Left renal cortex interstitium (tissue), 4 donors: ENCODE measurements around the gene GDPD3. TPM values are rescaled to one million over a fixed set of nuclear protein-coding genes. Genes with fewer than 3 reads are reported as not detected.
A peak's percentile ranks its signal among the peaks of the same experiment; 100 is the strongest.

Experiments
- DNase-seq, 4 donors: peaks; one replicate each; pipeline ENCODE4 v3.0.0-alpha.2; 2013; ENCODE audit warnings: low read depth in 4 of 4, low spot score in 2 of 4, missing footprints in 1 of 4
- polyA plus RNA-seq, 4 donors: library from polyadenylated mRNA; unstranded; fragments of 120-200 nt; gene quantifications; one replicate each; pipeline ENCODE4 v1.2.1, GENCODE V29; 2013; ENCODE audit not compliant: insufficient read length in 4 of 4

Gene GDPD3
- polyA plus RNA-seq, 4 donors, result 9.8 to 17.5 (median 12.8) TPM

DNA sequence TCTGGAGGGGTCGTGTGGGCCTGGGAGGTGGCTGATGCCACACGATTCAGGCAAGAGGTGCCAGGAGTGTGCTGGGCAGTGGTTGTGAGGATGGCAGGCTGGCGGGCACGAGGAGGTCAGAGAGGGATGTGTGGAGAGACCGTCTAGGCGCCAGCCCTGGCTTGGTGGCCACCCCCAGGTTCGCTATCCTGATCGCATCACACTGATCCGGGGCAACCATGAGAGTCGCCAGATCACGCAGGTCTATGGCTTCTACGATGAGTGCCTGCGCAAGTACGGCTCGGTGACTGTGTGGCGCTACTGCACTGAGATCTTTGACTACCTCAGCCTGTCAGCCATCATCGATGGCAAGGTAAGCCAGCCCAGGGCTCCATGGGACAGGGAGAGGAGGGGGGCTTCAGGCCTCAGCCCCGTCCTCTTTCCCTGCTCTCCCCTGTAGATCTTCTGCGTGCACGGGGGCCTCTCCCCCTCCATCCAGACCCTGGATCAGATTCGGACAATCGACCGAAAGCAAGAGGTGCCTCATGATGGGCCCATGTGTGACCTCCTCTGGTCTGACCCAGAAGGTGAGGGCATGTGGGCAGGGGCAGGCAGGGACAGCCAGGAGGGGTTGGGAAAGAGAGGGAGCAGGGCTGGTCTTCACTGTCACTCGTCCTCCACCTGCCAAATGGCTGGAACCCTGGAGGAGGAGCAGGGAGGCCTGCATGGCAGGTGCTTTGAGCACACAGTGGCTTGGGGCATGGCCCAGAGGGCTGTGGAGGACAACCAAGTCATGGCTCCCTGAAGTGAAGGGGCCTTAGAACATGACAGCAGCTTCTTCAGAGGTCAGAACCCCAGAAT, 29.9 kb downstream of the GDPD3 start:
- no peak for DNase-seq

DNA sequence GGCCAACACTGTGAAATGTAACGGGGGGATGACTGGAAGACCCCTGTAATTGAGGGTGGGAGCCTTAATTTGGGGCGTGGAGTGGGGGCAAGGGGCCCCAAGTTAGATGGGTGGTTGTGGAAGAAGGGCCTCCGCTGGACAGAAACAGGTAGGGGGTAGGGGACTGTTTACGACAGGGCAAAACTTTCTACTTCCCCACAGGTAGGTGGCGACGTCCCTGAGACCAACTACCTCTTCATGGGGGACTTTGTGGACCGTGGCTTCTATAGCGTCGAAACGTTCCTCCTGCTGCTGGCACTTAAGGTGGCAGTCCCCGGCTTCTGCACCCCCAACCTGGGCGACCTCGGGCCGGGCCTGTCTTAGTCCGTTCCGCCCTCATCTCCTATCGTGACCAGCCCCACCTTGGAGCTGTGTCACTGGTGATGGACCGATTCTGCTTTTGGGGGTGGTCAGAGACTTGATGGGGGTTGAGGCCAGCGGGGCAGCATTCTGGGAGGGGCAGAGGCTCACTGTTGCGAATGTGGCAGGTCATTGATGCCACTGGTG, 30.7 kb downstream of the GDPD3 start:
- no peak for DNase-seq

DNA sequence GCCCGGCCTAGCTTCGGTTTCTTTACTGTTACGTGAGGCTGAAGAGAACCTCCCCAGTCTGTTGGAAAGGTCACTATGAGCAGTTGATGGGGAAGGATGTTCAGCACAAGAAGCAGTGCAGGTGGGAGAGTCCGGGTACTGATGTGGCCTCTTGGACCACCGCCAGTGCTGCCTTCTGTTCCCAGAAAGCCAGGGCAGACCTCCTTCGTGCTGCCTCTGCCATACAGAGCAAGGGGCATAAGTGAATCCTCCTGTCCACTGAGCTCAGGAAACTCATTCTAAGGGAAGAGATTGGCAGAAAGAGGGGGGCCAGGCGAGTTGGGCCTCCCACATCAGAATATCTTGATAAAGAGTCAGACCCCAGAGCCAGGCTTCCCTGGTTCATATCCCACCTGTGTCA, 33.9 kb downstream of the GDPD3 start:
- DNase-seq, result no peak

DNA sequence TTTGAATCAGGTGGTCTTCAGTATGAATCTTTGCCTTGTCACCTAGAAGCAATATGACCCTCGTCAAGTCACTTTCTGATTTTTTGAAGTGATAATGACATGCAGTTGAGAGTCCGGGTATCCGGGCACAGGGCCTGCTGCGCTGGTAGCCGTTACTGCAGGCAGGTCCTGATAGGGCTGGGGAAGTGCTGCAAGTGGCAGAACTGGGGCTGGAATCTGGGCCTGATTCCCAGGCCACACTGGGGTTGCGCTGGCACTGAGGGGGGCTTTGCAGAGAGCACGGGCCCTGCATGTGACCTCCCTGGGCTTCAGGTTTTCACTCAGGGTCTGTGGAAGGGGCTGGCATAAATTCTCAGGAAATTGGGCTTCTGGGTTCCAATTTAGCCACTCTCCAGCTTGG, 34.6 kb downstream of the GDPD3 start:
- DNase-seq, result no peak

DNA sequence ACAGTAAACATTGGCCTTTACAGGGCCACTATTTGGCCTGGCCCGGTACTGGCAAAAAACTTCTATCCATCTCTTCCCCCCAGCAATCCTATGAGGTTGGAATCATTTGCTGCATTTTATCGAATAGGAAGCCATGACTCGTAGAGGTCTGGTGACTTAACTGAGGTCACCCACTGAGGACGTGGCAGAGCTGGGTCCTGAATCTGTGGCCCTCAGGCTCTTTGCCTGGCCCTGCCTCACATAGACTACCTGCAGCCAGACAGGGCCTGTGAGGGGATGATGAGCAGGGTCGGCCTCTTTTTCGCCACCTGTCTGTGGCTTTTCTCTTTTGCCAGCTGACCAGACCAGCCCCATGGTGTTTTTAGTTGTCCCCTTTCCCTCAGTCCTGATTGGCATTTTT, 35.7 kb downstream of the GDPD3 start:
- DNase-seq, result no peak

DNA sequence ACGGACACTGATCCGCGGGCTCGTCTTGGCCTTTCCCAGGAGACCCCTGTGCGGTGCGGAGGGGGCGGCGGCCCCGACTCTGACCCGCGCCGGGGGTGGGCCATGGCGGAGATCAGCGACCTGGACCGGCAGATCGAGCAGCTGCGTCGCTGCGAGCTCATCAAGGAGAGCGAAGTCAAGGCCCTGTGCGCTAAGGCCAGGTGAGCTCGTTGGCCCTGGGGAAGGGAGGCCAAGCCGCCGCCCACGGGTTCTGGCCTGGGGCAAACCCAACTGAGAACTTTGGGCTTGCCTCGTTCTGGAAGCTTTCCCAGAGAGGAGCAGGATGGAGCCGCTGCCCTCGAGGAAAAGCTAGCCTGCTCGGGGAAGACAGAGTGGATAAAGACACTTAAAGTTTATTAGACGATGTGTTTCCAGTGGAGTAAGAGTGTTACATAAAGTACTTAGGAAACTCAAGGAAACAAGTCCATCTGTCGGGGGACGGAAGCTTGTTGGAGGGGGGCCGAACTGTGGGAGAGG, 37.0 kb downstream of the GDPD3 start:
- DNase-seq, result no peak

DNA sequence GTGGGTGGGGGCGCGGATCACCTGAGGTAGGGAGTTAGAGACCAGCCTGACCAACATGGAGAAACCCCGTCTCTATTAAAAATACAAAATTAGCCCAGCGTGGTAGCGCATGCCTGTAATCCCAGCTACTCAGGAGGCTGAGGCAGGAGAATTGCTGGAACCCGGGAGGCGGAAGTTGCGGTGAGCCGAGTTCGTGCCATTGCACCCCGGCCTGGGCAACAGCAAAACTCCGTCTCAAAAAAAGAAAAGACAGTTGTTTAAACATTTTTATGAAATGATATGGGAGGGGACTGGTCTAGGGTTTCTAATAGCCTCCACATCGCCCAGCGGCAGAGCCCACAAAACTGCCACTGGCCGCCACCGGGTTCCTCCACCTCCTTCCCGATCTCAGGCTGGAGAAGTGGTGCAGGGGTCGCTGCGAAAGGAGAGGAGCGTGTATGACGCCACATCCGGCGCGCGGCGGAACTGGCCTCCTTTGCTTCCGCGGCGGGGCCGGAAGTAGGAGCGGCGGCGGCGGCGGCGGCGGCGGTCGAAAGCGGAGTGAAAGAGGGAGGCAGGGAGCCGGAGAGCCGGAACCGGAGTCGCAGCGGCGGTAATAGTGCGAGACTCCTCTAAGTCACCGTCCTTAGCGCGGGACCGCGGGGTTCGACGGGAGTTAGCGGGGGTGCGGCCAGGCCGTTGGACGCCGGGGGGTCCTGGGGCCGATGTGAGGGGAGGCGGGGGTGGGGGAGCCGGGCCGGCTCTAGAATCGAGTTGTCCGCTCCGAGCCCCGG, 37.6 kb downstream of the GDPD3 start, which contains the start of gene PPP4C:
PPP4C (plus strand) TSS at position 492 of the 773 bp plus-strand sequence. CDS start 384 bp downstream, outside the sequence.
- DNase-seq, result peak in 1 of 4 donors; percentile 79

DNA sequence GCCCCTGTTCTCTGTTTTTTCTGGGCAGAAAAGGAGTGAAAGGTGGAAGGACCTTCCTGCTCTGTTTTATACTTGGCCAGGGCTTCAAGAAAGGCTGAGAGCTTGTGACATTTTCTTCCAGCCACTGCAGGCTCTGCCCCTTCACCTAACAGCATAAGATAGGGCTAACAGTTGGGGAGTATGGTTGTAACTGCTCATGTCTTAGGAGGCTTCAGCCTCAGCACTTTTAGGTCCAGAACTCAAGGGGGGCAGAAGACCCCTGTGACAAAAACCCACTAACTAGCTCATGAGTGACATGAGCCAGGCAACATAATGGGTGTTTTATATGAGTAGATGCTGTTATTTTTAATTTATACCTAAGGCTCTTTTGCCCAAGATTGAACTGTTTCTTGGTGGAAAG, 42.8 kb downstream of the GDPD3 start:
- DNase-seq, result no peak

DNA sequence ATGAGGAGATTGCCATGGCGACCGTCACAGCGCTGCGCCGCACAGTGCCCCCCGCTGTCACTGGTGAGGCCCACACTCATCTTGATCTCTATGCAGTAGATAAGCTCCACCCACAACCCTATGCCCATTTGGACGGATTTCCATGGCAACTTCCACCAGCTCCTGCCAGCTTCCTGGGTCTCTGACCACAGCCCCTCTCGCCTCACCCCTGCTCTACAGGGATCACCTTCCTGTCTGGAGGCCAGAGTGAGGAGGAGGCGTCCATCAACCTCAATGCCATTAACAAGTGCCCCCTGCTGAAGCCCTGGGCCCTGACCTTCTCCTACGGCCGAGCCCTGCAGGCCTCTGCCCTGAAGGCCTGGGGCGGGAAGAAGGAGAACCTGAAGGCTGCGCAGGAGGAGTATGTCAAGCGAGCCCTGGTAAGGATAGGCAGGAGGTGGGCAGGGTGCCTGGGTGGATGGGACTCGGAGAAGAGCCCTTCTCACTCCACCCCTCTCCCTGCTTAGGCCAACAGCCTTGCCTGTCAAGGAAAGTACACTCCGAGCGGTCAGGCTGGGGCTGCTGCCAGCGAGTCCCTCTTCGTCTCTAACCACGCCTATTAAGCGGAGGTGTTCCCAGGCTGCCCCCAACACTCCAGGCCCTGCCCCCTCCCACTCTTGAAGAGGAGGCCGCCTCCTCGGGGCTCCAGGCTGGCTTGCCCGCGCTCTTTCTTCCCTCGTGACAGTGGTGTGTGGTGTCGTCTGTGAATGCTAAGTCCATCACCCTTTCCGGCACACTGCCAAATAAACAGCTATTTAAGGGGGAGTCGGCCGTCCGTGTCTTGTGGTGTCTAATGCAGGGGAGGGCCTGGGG, 43.5 kb downstream of the GDPD3 start:
- no peak for DNase-seq

DNA sequence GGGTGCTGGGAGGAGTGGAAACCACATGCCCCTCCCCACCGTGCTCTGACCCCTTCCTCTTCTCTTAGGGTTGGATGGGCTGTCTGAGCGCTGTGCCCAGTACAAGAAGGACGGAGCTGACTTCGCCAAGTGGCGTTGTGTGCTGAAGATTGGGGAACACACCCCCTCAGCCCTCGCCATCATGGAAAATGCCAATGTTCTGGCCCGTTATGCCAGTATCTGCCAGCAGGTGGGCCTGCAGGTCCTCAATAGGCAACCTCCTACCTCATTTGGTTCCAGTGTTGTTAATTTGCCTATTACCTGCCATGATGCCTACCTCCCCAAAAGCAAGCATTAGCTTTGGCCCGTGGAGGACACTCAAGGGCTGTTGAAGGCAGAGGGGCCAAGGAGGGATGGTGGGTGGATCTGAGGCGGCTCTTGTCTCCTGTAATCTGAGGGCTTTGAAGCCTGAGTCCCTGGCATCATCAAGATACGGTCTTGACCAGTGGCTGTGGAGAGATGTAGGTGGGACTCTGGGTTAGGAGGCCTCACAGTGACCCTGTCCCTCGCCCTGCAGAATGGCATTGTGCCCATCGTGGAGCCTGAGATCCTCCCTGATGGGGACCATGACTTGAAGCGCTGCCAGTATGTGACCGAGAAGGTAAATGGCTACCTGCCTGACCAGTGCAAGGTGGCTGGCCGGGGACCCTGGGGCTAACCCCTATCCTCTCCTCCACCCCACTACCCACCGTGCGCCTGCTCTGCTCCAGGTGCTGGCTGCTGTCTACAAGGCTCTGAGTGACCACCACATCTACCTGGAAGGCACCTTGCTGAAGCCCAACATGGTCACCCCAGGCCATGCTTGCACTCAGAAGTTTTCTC, 44.4 kb downstream of the GDPD3 start:
- no peak for DNase-seq

DNA sequence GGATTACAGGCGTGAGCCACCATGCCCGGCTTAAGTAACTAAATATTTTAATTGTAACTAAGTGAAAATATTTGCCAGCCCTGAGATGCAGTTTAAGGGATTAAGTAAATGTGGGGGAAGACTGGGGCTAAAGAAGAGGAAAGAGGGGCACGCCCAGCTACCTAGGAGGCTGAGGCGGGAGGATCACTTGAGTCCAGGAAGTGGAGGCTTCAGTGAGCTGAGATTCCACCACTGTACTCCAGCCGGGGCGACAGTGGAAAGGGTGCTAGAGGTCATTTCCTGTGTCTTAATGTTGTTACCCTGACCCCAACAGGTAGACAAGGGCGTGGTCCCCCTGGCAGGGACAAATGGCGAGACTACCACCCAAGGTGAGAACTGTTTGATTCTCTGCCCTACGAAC, 45.0 kb downstream of the GDPD3 start:
- no peak for DNase-seq

DNA sequence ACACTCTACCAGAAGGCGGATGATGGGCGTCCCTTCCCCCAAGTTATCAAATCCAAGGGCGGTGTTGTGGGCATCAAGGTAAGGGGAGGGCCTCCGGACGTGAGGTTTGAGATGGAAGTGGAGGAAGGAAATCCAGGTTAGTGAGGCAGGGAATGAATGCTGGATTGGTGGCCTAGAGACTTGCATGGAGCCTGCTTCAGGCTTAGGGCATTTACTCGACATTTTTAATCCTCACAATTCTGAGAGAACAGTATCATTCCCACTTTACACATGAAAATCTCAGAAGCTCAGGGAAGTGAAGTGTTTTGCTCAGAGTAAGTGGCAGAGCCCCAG, 45.8 kb downstream of the GDPD3 start:
- no peak for DNase-seq

DNA sequence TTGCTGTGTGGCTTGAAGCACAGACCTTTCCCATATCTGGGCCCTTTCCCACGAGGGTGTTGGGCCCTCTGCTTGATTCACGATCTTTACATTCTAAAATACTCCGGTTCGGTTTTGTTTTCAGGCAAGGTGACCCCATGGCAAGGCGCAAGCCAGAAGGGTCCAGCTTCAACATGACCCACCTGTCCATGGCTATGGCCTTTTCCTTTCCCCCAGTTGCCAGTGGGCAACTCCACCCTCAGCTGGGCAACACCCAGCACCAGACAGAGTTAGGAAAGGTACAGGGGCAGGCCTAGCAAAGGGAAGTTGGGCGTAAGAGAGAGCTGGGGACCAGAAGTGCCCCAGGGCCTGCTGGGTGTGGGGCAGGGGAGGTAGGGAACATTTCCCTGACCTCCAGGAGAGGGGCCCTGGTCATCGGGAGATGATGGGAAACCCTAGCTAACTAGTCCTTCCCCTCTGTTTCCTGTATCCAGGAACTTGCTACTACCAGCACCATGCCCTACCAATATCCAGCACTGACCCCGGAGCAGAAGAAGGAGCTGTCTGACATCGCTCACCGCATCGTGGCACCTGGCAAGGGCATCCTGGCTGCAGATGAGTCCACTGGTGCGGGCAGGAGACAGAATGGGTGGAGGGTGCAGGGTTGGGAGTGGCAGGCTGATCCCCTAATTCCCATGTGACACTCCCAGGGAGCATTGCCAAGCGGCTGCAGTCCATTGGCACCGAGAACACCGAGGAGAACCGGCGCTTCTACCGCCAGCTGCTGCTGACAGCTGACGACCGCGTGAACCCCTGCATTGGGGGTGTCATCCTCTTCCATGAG, 46.4 kb downstream of the GDPD3 start:
- no peak for DNase-seq

DNA sequence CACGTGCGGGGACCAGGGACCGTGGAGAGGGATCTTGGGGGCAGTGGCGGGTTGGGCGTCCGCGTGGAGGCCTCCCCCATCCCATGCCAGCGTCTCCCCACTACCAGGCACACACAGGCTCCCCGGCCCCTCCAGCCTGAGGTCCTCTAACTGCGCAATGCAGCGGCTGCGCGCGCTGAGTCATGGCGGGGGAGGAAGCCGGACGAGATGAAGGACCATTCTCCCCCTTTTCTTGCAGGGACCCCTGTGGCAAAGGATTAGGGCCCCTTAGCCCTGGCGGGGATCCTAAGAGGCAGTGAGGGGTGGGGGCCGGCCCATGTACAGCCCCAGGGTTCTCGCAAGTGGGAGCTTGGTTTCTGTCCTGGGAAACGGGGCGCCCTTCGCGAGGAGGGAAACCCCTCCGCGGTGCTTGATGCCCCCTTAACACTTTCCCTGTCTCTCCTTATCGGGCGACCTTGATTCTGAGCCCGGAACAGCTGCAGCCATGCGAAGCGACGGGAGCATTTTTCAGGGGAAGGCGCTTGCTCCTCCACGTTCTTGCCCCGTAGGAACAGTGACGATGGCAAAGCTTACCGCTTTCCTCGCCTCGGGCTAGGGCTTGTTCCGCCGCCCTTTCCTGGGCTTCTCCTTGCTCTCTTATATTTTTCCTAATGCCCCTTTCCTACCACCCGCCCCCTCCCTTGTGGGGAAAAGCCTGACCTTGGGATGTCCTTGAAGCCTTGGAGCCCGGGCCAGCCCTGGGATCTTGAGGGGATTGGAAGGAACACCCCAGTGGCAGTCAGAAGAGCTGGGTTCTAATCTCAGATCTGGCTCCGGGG, 47.2 kb downstream of the GDPD3 start:
- DNase-seq, result peak in 1 of 4 donors; percentile 35

DNA sequence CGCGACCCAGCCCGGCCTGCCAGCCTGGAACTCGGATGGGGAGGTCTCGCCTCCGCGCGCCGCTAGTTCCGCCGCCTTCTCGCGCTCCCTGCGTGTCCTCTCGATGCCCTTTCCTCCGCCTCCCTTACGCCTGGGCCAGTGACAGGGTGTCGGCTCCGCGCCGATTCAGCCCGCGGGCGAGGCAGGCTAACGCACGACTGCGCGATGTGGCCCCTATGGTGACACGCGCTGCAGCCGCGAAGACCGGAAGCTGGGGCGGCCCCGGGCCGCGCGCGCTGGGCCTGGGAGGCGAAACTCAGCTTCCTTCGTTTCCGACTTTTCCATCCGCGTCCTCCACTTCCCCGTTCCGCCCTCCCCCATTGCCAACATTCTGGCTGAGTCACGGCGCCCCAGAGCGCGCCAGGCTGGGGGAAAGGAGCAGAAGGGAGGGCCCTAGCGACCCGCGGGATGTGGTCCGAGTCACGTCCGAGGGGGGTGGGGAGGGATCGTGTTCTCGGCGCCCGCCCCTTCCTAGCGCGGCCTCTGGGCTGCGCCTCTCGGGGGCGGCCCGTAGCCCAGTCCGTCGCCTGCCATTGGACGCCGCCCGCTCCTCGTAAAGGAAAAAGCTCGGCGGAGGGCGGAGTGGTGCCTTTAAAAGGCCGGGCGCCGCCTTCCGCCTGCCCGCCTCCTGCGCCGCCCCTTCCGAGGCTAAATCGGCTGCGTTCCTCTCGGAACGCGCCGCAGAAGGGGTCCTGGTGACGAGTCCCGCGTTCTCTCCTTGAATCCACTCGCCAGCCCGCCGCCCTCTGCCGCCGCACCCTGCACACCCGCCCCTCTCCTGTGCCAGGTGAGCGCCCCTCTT, 48.0 kb downstream of the GDPD3 start, which contains the start of gene ALDOA:
ALDOA (plus strand) TSS at position 659 of the 841 bp plus-strand sequence. CDS start 1,138 bp downstream, outside the sequence.
- peak; percentile 87 to 94 (median 92) for DNase-seq

DNA sequence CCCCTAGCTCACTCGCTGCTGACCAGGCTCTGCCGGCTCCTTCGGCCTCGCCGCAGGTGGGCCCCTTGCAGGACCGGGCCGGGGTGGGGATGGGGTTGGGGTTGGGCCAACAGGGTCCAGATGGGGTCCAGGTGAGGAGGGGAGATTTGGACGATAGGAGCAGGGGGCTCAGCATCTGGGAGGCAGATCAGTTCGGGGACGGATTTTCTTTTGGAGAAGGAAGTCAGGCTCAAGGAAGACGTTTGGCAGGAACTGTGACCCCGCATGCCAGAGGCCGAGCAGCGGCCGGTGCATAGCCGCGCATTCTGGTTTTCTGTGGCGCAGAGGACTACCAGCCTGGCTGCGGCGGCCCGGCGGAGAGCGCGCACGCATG, 48.6 kb downstream of the GDPD3 start:
- DNase-seq, result no peak
